ENCODE data around the gene SLC36A4. TPM values are rescaled to one million over a fixed set of nuclear protein-coding genes. Genes with fewer than 3 reads are reported as not detected.
"Not testable (repeated sequence)": the region's sequence is repeated elsewhere in the genome, so short reads cannot be mapped to it uniquely, and the experiment has no call there.

SLC36A4 gene
- 28.5 TPM for polyA plus RNA-seq (ENCODE audit: insufficient read length)
- long read RNA-seq, donor 1, full-length matches to known transcripts, result 5 of 5 reads
- long read RNA-seq, donor 1, partial matches to known transcripts, result 0 of 5 reads
- long read RNA-seq, donor 1, other reads (novel, unspliced or antisense), result 0 of 5 reads
- long read RNA-seq, donor 2, full-length matches to known transcripts, result 7 of 7 reads
- long read RNA-seq, donor 2, partial matches to known transcripts, result 0 of 7 reads
- long read RNA-seq, donor 2, other reads (novel, unspliced or antisense), result 0 of 7 reads
- long read RNA-seq, donor 3, full-length matches to known transcripts, result 3 of 3 reads
- long read RNA-seq, donor 3, partial matches to known transcripts, result 0 of 3 reads
- long read RNA-seq, donor 3, other reads (novel, unspliced or antisense), result 0 of 3 reads
- long read RNA-seq, donor 4, result 0 reads
- long read RNA-seq, donor 5, full-length matches to known transcripts, result 5 of 5 reads
- long read RNA-seq, donor 5, partial matches to known transcripts, result 0 of 5 reads
- long read RNA-seq, donor 5, other reads (novel, unspliced or antisense), result 0 of 5 reads
- long read RNA-seq, donor 6, full-length matches to known transcripts, result 2 of 2 reads
- long read RNA-seq, donor 6, partial matches to known transcripts, result 0 of 2 reads
- long read RNA-seq, donor 6, other reads (novel, unspliced or antisense), result 0 of 2 reads
- long read RNA-seq, donor 7, full-length matches to known transcripts, result 2 of 2 reads
- long read RNA-seq, donor 7, partial matches to known transcripts, result 0 of 2 reads
- long read RNA-seq, donor 7, other reads (novel, unspliced or antisense), result 0 of 2 reads
- long read RNA-seq, donor 8, full-length matches to known transcripts, result 2 of 2 reads
- long read RNA-seq, donor 8, partial matches to known transcripts, result 0 of 2 reads
- long read RNA-seq, donor 8, other reads (novel, unspliced or antisense), result 0 of 2 reads

GRCh38 chr11:93197380-93198214 lies at the start of gene SLC36A4:
SLC36A4 (minus strand) TSS chr11:93197991; CDS start chr11:93197832, 159 bp downstream.
- peak; percentile 85 for DNase-seq

DNA sequence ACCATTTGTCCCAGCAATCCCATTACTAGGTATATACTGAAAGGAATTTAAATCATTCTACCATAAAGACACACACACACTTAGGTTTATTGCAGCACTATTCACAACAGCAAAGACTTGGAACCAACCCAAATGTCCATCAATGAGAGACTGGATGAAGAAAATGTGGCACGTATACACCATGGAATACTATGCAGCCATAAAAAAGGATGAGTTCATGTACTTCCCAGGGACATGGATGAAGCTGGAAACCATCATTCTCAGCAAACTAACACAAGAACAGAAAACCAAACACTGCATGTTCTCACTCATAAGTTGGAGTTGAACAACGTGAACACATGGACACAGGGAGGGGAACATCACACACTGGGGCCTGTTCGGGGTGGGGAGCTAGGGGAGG lies 49.0 kb upstream of the SLC36A4 start:
- not testable (repeated sequence) for DNase-seq

DNA sequence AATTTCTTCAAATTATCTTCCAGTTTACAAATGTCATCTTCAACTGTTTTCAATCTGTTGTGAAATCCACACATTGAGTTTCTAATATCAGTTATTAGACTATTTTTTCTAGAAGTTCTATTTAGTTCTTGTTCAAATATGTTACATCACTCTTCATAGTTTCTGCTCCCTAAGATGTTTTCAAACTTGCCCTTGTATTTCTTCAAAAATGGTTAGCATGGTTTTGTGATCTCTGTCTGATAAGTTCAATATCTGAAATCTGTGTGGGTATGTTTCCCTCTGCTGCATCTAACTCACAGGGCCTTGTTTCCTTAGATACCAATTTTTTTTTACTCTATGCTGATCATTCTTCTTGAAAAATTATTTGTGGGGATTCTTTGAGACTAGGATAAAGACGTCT lies 46.2 kb upstream of the SLC36A4 start:
- no peak for DNase-seq

GRCh38 chr11:93239966-93240365 lies 42.2 kb upstream of the SLC36A4 start:
- no peak for DNase-seq

- DNase-seq, result no peak
These were observed 41.2 kb upstream of the SLC36A4 start for GRCh38 chr11:93238956-93239355.

- DNase-seq, result peak; percentile 50
These were observed 39.2 kb upstream of the SLC36A4 start for GRCh38 chr11:93236741-93237675.

GRCh38 chr11:93234602-93235207 lies 36.9 kb upstream of the SLC36A4 start:
- peak; percentile 76 for DNase-seq

DNA sequence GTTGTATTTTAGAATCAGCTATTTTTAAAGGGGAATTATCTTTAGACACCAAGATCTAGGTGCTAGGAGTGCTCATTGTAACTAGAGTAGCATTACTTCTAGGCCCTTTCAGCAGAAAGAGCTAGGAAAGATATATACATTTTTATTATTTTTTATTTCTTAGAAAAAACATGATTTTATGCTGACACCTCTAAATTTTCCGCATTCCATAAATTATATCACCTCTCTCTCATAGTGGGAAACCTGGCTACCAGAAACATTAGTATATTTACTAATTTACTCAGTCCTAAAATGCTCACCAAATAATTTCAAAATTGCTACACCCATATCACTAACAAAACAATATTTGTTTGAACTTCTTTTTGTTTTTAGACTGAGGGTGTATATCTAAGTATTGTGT lies 32.1 kb upstream of the SLC36A4 start:
- DNase-seq, result no peak

DNA sequence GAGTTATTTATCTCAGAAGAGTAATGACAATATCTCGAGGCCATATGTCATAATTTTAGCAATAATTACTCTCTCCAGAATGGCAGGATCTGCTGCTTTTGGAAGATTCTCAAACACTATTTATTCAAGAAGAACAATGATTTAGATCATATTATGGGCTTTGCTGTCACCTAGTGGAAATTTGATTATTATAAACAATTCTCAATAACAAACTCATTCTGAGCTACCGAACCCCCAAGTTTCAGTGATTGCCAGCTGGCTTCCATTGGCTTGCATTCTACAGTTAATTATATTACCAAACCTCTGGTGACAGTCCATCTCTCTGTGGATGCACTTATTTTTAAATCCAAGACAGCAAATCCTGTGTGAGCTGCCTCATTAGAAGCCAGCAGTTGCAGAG lies 27.9 kb upstream of the SLC36A4 start:
- no peak for DNase-seq

GRCh38 chr11:93221539-93221938 lies 23.7 kb upstream of the SLC36A4 start:
- no peak for DNase-seq

DNA sequence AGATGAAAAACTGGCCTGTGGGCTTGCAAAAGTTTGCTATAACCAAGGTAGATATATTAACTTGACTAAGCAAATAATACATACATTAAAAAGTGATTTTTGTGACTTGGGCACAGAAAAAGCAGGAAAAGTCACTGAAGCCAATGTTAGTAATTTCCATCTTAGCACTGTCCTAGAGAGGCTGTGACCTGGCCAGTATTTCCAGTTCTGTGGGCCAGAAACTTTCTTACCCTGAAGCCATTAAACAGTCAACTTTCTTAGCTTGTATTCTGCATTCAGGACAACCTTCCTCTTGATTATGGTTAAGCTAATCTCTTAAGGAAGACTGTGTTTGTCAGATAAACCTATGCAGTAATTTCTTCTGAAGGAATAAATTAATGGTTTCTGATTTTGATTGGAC lies 22.3 kb upstream of the SLC36A4 start:
- no peak for DNase-seq

DNA sequence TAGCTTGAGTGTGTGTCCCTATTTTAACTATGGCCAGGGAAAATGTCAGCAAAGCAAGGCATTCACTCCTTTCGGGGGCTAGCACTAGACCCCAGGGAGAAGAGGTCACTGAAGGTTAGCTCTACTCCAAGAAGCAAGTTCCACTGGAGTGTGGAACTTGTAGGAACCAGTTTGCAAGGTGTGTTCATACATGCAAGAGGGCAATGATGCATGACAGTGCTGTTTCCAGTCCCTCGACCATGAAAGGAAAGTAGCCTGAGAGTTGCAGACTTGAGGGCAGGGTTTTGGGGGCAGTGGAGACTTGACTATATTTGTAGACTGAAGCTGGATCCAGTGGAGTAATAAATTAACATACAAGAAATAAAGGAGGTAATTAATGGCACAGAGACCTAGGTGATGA lies 21.6 kb upstream of the SLC36A4 start:
- DNase-seq, result peak; percentile 28

GRCh38 chr11:93216511-93217101 lies 18.8 kb upstream of the SLC36A4 start:
- DNase-seq, result no peak

GRCh38 chr11:93213622-93214021 lies 15.8 kb upstream of the SLC36A4 start:
- DNase-seq, result no peak

- no peak for DNase-seq
These were observed 14.3 kb upstream of the SLC36A4 start for GRCh38 chr11:93212094-93212493.

GRCh38 chr11:93209466-93209865 lies 11.7 kb upstream of the SLC36A4 start:
- DNase-seq, result no peak

DNA sequence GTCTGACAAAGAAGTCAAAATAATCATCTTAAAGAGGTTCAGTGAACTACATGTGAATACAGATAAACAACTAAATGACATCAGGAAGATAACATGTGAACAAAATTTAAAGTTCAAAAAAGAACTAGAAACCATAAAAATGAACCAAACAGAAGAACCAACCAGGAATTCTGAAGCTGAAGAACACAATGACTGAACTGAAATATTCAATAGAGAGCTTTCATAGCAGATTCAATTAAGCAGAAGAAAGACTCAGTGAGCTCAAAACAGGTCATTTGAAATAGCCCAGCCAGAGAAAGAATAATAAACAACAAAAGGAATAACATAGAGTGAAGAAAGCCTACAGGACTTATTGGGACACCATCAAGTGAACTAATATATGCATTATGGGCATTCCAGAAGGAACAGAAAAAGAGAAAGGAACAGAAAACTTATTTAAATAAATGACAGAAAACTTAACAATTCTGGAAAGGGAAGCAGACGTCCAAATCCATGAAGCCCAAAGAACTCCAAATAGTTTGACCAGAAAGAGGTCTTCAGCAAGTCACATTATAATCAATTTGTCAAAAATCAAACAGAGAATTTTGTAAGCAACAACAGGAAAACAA lies 11.0 kb upstream of the SLC36A4 start:
- DNase-seq, result no peak

DNA sequence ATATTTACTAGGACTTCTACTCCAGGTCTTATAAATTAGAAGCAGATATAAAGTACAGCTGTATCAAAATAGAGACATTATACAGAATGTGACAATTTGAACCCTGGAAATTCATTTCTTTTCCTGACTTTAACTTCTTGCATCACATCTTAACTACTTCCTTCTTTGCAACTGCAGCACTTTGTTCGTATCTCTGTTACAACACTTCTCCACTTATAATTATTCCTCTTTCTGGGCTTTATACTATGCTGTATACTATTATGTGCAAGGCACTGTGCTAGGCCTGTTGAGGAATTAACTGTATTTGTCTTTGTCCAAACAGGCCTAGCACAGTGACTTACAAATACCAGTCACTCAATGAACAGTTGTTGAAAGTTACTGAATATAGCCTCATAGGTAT lies 1.8 kb upstream of the SLC36A4 start:
- no peak for DNase-seq

GRCh38 chr11:93198215-93198845 lies 539 bp upstream of the SLC36A4 start:
- peak; percentile 39 for DNase-seq

All from left kidney (tissue), 8 donors.